Measurements from ENCODE around the gene TRIM7.

TRIM7 gene

GRCh38 chr5:181159286-181160151 lies 45.5 kb downstream of the TRIM7 start:
- Histone ChIP-seq H3K18ac (ENCODE audit: low read depth in 1 of 2, low read length in 2 of 2) (no peak overlapping the region), H3K9ac (ENCODE audit: low read length) (peak overlapping the region; percentile 81), H4K91ac (ENCODE audit: low read length) (no peak overlapping the region), H2BK120ac (ENCODE audit: low read depth, low read length) (no peak overlapping the region), H3K79me1 (replicated peaks; ENCODE audit: low read length, poor library complexity, severe bottlenecking) (no peaks in the 10 kb centered on the region), H2BK5ac (ENCODE audit: low read depth, low read length, poor library complexity, severe bottlenecking) (no peak overlapping the region), H3K4me3 (ENCODE audit: insufficient read depth in 1 of 2, low read depth in 1 of 2, low read length in 2 of 2) (peak overlapping the region in 1 of 2 experiments; percentile 70), H3K27ac (ENCODE audit: low read length, poor library complexity, severe bottlenecking) (no peak overlapping the region), H3K4me2 (ENCODE audit: low read length, poor library complexity, severe bottlenecking) (no peak overlapping the region), H2BK12ac (ENCODE audit: low read length in 2 of 2) (no peak overlapping the region), H3K27me3 (ENCODE audit: control insufficient read depth in 1 of 2, insufficient read depth in 1 of 2, low read length in 2 of 2) (peaks cover 15 to 28% of the 10 kb centered on the region in 2 experiments), H2AFZ (ENCODE audit: low read depth, low read length) (no peak overlapping the region), H3K14ac (ENCODE audit: low read length in 2 of 2) (no peak overlapping the region), H2BK15ac (ENCODE audit: low read depth, poor library complexity, severe bottlenecking) (no peak overlapping the region), H4K8ac (ENCODE audit: low read length) (no peak overlapping the region), H3K4ac (ENCODE audit: low read depth in 1 of 2, low read length in 2 of 2) (no peak overlapping the region), H3K23ac (ENCODE audit: low read length in 2 of 2) (no peak overlapping the region), H3K36me3 (ENCODE audit: control insufficient read depth in 1 of 2, insufficient read depth in 2 of 2, low read depth in 1 of 2, low read length in 2 of 2) (no peaks in the 10 kb centered on the region), H3K9me3 (ENCODE audit: control insufficient read depth, low read length) (no peaks in the 10 kb centered on the region), H2AK5ac (ENCODE audit: low read length, severe bottlenecking) (peak overlapping the region; percentile 38), H3K4me1 (ENCODE audit: control insufficient read depth, insufficient read depth, low read depth, low read length) (peaks cover 20% of the 10 kb centered on the region)
- DNase-seq: peak; percentile 79
- WGBS: 56% methylated on average over 20 of the region's 20 CpGs

GRCh38 chr5:181158869-181159268 lies 46.1 kb downstream of the TRIM7 start:
- no peak overlapping the region for H2BK15ac ChIP-seq (ENCODE audit: low read depth, poor library complexity, severe bottlenecking)
- no peak overlapping the region for H2AFZ ChIP-seq (ENCODE audit: low read depth, low read length)
- H3K79me1 ChIP-seq (replicated peaks; ENCODE audit: low read length, poor library complexity, severe bottlenecking): no peaks in the 10 kb centered on the region
- H3K18ac ChIP-seq (ENCODE audit: low read depth in 1 of 2, low read length in 2 of 2): no peak overlapping the region
- 93% methylated on average over 2 of the region's 3 CpGs for WGBS
- no peak overlapping the region for H3K27ac ChIP-seq (ENCODE audit: low read length, poor library complexity, severe bottlenecking)
- H3K4me2 ChIP-seq (ENCODE audit: low read length, poor library complexity, severe bottlenecking): no peak overlapping the region
- H3K9me3 ChIP-seq (ENCODE audit: control insufficient read depth, low read length): no peaks in the 10 kb centered on the region
- no peak overlapping the region for H2AK5ac ChIP-seq (ENCODE audit: low read length, severe bottlenecking)
- peaks cover 20% of the 10 kb centered on the region for H3K4me1 ChIP-seq (ENCODE audit: control insufficient read depth, insufficient read depth, low read depth, low read length)
- H3K23ac ChIP-seq (ENCODE audit: low read length in 2 of 2): no peak overlapping the region
- H3K36me3 ChIP-seq (ENCODE audit: control insufficient read depth in 1 of 2, insufficient read depth in 2 of 2, low read depth in 1 of 2, low read length in 2 of 2): no peaks in the 10 kb centered on the region
- no peak overlapping the region for H3K9ac ChIP-seq (ENCODE audit: low read length)
- H3K14ac ChIP-seq (ENCODE audit: low read length in 2 of 2): no peak overlapping the region
- no peak overlapping the region for H4K8ac ChIP-seq (ENCODE audit: low read length)
- no peak overlapping the region for H3K4ac ChIP-seq (ENCODE audit: low read depth in 1 of 2, low read length in 2 of 2)
- H3K27me3 ChIP-seq (ENCODE audit: control insufficient read depth in 1 of 2, insufficient read depth in 1 of 2, low read length in 2 of 2): peaks cover 15 to 28% of the 10 kb centered on the region in 2 experiments
- H2BK5ac ChIP-seq (ENCODE audit: low read depth, low read length, poor library complexity, severe bottlenecking): no peak overlapping the region
- H3K4me3 ChIP-seq (ENCODE audit: insufficient read depth in 1 of 2, low read depth in 1 of 2, low read length in 2 of 2): no peak overlapping the region
- H2BK120ac ChIP-seq (ENCODE audit: low read depth, low read length): no peak overlapping the region
- H2BK12ac ChIP-seq (ENCODE audit: low read length in 2 of 2): no peak overlapping the region
- no peak for DNase-seq
- H4K91ac ChIP-seq (ENCODE audit: low read length): no peak overlapping the region

- Histone ChIP-seq H3K4me3 (ENCODE audit: insufficient read depth in 1 of 2, low read depth in 1 of 2, low read length in 2 of 2) (no peak overlapping the region), H4K8ac (ENCODE audit: low read length) (no peak overlapping the region), H2BK15ac (ENCODE audit: low read depth, poor library complexity, severe bottlenecking) (no peak overlapping the region), H2BK5ac (ENCODE audit: low read depth, low read length, poor library complexity, severe bottlenecking) (no peak overlapping the region), H3K79me1 (replicated peaks; ENCODE audit: low read length, poor library complexity, severe bottlenecking) (no peaks in the 10 kb centered on the region), H3K9ac (ENCODE audit: low read length) (no peak overlapping the region), H3K14ac (ENCODE audit: low read length in 2 of 2) (no peak overlapping the region), H4K91ac (ENCODE audit: low read length) (no peak overlapping the region), H3K18ac (ENCODE audit: low read depth in 1 of 2, low read length in 2 of 2) (no peak overlapping the region), H3K36me3 (ENCODE audit: control insufficient read depth in 1 of 2, insufficient read depth in 2 of 2, low read depth in 1 of 2, low read length in 2 of 2) (no peaks in the 10 kb centered on the region), H3K9me3 (ENCODE audit: control insufficient read depth, low read length) (no peaks in the 10 kb centered on the region), H3K27ac (ENCODE audit: low read length, poor library complexity, severe bottlenecking) (no peak overlapping the region), H2AK5ac (ENCODE audit: low read length, severe bottlenecking) (no peak overlapping the region), H3K27me3 (ENCODE audit: control insufficient read depth in 1 of 2, insufficient read depth in 1 of 2, low read length in 2 of 2) (peaks cover 15 to 40% of the 10 kb centered on the region in 2 experiments), H3K23ac (ENCODE audit: low read length in 2 of 2) (no peak overlapping the region), H3K4ac (ENCODE audit: low read depth in 1 of 2, low read length in 2 of 2) (no peak overlapping the region), H2AFZ (ENCODE audit: low read depth, low read length) (no peak overlapping the region), H3K4me1 (ENCODE audit: control insufficient read depth, insufficient read depth, low read depth, low read length) (peaks cover 21% of the 10 kb centered on the region), H2BK120ac (ENCODE audit: low read depth, low read length) (no peak overlapping the region), H2BK12ac (ENCODE audit: low read length in 2 of 2) (no peak overlapping the region), H3K4me2 (ENCODE audit: low read length, poor library complexity, severe bottlenecking) (no peak overlapping the region)
- no peak for DNase-seq
- WGBS: 10% methylated on average over 2 of the region's 3 CpGs
These were observed 48.2 kb downstream of the TRIM7 start for GRCh38 chr5:181156758-181157157.

GRCh38 chr5:181153814-181154213 lies 51.2 kb downstream of the TRIM7 start:
- H2BK12ac ChIP-seq (ENCODE audit: low read length in 2 of 2): no peak overlapping the region
- no peak overlapping the region for H3K27ac ChIP-seq (ENCODE audit: low read length, poor library complexity, severe bottlenecking)
- H3K9me3 ChIP-seq (ENCODE audit: control insufficient read depth, low read length): no peaks in the 10 kb centered on the region
- H2AK5ac ChIP-seq (ENCODE audit: low read length, severe bottlenecking): no peak overlapping the region
- 78% methylated on average over 5 of the region's 5 CpGs for WGBS
- H2AFZ ChIP-seq (ENCODE audit: low read depth, low read length): no peak overlapping the region
- H3K18ac ChIP-seq (ENCODE audit: low read depth in 1 of 2, low read length in 2 of 2): no peak overlapping the region
- no peak overlapping the region for H3K14ac ChIP-seq (ENCODE audit: low read length in 2 of 2)
- no peak overlapping the region for H2BK5ac ChIP-seq (ENCODE audit: low read depth, low read length, poor library complexity, severe bottlenecking)
- no peak overlapping the region for H3K4me3 ChIP-seq (ENCODE audit: insufficient read depth in 1 of 2, low read depth in 1 of 2, low read length in 2 of 2)
- H3K4me2 ChIP-seq (ENCODE audit: low read length, poor library complexity, severe bottlenecking): no peak overlapping the region
- no peaks in the 10 kb centered on the region for H3K36me3 ChIP-seq (ENCODE audit: control insufficient read depth in 1 of 2, insufficient read depth in 2 of 2, low read depth in 1 of 2, low read length in 2 of 2)
- H3K4me1 ChIP-seq (ENCODE audit: control insufficient read depth, insufficient read depth, low read depth, low read length): peaks cover 5% of the 10 kb centered on the region
- H4K91ac ChIP-seq (ENCODE audit: low read length): no peak overlapping the region
- no peak overlapping the region for H4K8ac ChIP-seq (ENCODE audit: low read length)
- H3K4ac ChIP-seq (ENCODE audit: low read depth in 1 of 2, low read length in 2 of 2): no peak overlapping the region
- H2BK120ac ChIP-seq (ENCODE audit: low read depth, low read length): no peak overlapping the region
- no peak overlapping the region for H3K23ac ChIP-seq (ENCODE audit: low read length in 2 of 2)
- H3K9ac ChIP-seq (ENCODE audit: low read length): no peak overlapping the region
- peaks cover 27 to 64% of the 10 kb centered on the region in 2 experiments for H3K27me3 ChIP-seq (ENCODE audit: control insufficient read depth in 1 of 2, insufficient read depth in 1 of 2, low read length in 2 of 2)
- no peaks in the 10 kb centered on the region for H3K79me1 ChIP-seq (replicated peaks; ENCODE audit: low read length, poor library complexity, severe bottlenecking)
- DNase-seq: no peak
- no peak overlapping the region for H2BK15ac ChIP-seq (ENCODE audit: low read depth, poor library complexity, severe bottlenecking)
